Brain microvascular endothelial cell (primary cell): ENCODE results near the gene GNG12.

Experiments
- DNase-seq: peaks from one replicate; pipeline ENCODE4 v3.0.0-alpha.2; 2020
- H3K27ac ChIP-seq: fragments of 250-450 bp; sonication (Bioruptor Pico); 2 replicates; pipeline ENCODE4 v1.5.1; 2020; ENCODE audit warnings: mild to moderate bottlenecking, moderate library complexity
- H3K27me3 ChIP-seq: fragments of 250-450 bp; sonication (Bioruptor Pico); replicated peaks from 2 replicates; pipeline ENCODE4 v1.5.1; 2020; ENCODE audit warnings: mild to moderate bottlenecking
- H3K36me3 ChIP-seq: fragments of 250-450 bp; sonication (Bioruptor Pico); replicated peaks from 2 replicates; pipeline ENCODE4 v1.5.1; 2020; ENCODE audit warnings: mild to moderate bottlenecking
- H3K4me3 ChIP-seq: 2 replicates; pipeline ENCODE4 v1.5.1; 2011; ENCODE audit warnings: low read depth, mild to moderate bottlenecking, control low read depth, low read length, moderate library complexity
- CTCF ChIP-seq: IDR thresholded peaks from 2 replicates; pipeline ENCODE4 v1.5.1; 2011; ENCODE audit warnings: low read depth, mild to moderate bottlenecking, moderate library complexity, low read length, control low read depth, inconsistent platforms; ENCODE audit errors: missing control alignments
- in situ Hi-C: cut with HindIII; loops from 2 replicates; pipeline ENCODE4 v1.10.0; 2017; ENCODE audit warnings: low sequenced_read_pairs, low pct_ligation_motif_present

GNG12 gene

DNA sequence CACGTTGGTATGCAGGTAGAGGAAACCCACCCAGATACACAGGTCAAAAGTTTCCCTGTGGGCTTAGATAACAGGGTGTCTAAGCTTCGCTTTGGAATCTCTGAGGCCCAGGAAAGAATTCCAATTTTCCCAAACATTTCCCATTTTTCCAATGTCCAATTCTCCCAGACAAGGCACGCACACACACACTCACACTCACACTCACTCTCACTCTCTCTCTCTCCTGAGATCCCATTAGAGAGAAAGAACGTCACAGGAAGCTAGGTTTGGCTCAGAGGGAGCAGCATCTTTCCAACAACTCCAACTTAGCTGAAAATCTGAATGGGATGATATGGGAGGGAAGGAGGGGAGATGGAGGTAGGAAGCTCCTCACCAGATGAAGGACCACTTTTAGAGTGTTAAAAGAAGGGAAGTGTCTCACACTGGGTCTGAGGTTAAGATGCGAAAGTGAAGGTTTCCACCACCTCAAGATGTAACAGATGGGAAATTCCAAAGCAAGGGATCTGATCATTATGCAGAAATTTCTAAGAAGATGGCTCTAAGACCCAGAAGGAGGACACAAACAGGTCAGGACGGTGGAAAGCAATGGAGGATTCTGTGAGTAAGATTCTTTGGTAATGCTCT is 63.5 kb downstream of the GNG12 start:
- TF ChIP-seq CTCF = no peak
- H3K4me3 ChIP-seq = no peak overlapping the region
- no peak overlapping the region for H3K27ac ChIP-seq
- no peak for DNase-seq
- H3K27me3 ChIP-seq = no peaks in the 10 kb centered on the region
- in situ Hi-C loops = loop anchor here (25.0 kb wide), 1 partner anchor 232 kb away; no protein-coding TSS in a partner anchor
- H3K36me3 ChIP-seq = peaks cover 15% of the 10 kb centered on the region

GRCh38 chr1:67768480-67768879 is 64.8 kb downstream of the GNG12 start:
- Histone ChIP-seq H3K36me3 (peaks cover 12% of the 10 kb centered on the region), H3K4me3 (no peak overlapping the region), H3K27ac (no peak overlapping the region), H3K27me3 (no peaks in the 10 kb centered on the region)
- DNase-seq = no peak
- TF ChIP-seq CTCF = no peak
- in situ Hi-C loops = loop anchor here (25.0 kb wide), 1 partner anchor 231 kb away; no protein-coding TSS in a partner anchor

GRCh38 chr1:67767103-67767782 is 66.0 kb downstream of the GNG12 start:
- Histone ChIP-seq H3K4me3 (no peak overlapping the region), H3K36me3 (peaks cover 12% of the 10 kb centered on the region), H3K27me3 (no peaks in the 10 kb centered on the region), H3K27ac (peak overlapping the region; percentile 59)
- no peak for DNase-seq
- in situ Hi-C loops = loop anchor here (25.0 kb wide), 1 partner anchor 230 kb away; no protein-coding TSS in a partner anchor
- TF ChIP-seq CTCF = no peak

GRCh38 chr1:67766141-67766978 is 66.9 kb downstream of the GNG12 start:
- H3K27me3 ChIP-seq = no peaks in the 10 kb centered on the region
- peak overlapping the region; percentile 59 for H3K27ac ChIP-seq
- peak; percentile 81 for TF ChIP-seq CTCF
- DNase-seq = peak; percentile 89
- in situ Hi-C loops = loop anchor here (25.0 kb wide), 1 partner anchor 229 kb away; no protein-coding TSS in a partner anchor
- peak overlapping the region; percentile 26 for H3K4me3 ChIP-seq
- H3K36me3 ChIP-seq = peaks cover 12% of the 10 kb centered on the region

DNA sequence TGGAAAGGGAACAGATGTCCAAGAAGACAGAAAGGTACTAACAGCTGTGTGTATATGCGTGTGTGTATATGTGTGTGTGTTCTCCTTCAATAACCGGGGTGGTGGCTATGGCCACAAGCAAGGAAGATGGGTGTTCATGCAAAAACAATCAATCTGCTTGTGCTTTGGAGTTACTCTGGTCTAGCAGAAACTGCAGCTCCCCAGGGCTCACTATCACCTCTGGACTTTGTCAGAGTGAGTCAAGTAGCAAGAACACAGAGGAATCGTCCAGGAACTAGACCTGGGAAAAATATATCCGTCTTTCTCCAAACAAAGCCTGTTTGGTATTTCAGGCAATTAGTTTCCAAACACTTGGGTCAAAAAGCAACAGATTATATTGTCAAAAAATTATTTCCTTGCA is 68.6 kb downstream of the GNG12 start:
- H3K27ac ChIP-seq = no peak overlapping the region
- no peaks in the 10 kb centered on the region for H3K27me3 ChIP-seq
- DNase-seq = no peak
- H3K36me3 ChIP-seq = peaks cover 10% of the 10 kb centered on the region
- TF ChIP-seq CTCF = no peak
- H3K4me3 ChIP-seq = no peak overlapping the region
- in situ Hi-C loops = loop anchor here (25.0 kb wide), 1 partner anchor 227 kb away; no protein-coding TSS in a partner anchor
